Caco-2 (cell line): ENCODE data around the gene ARSA. TPM values are rescaled to one million over a fixed set of nuclear protein-coding genes. Genes with fewer than 3 reads are reported as not detected.

Experiments used
- BruUV-seq: library from RNA; stranded (reverse); fragments of 400-500 nt; replicated peaks from 2 replicates; lab custom pipeline; 2021; lab: Mats Ljungman, UMichigan
- CTCF ChIA-PET: fragments of 300-600 bp; sonication (Branson Sonifier 250); formaldehyde crosslinking; loops from one replicate; lab custom pipeline; 2022; ENCODE audit warnings: antibody characterized with exemption; lab: Charles Lee
- POLR2A ChIA-PET: fragments of 300-600 bp; sonication (Branson Sonifier 250); formaldehyde crosslinking; loops from one replicate; lab custom pipeline; 2022; ENCODE audit warnings: antibody characterized with exemption; lab: Charles Lee
- DNase-seq, 2 experiments: peaks; one replicate each; pipeline versions ENCODE4 v3.0.0 to v3.0.0-alpha.2; 2020 to 2022
- H3K27me3 ChIP-seq: replicated peaks from 2 replicates; pipeline ENCODE4 v1.6.0; 2011; ENCODE audit warnings: low read length; ENCODE audit not compliant: control insufficient read depth, insufficient read depth
- H3K36me3 ChIP-seq: 2 replicates; pipeline ENCODE4 v1.5.1; 2011; ENCODE audit warnings: low read length; ENCODE audit not compliant: control insufficient read depth, insufficient read depth
- H3K4me1 ChIP-seq: fragments of 250-450 bp; sonication (Bioruptor Pico); 2 replicates; pipeline ENCODE4 v1.5.1; 2020; ENCODE audit warnings: mild to moderate bottlenecking
- H3K4me3 ChIP-seq: 2 replicates; pipeline ENCODE4 v1.5.1; 2011; ENCODE audit warnings: low read depth, mild to moderate bottlenecking, control low read depth, low read length
- H3K9me3 ChIP-seq: fragments of 250-450 bp; sonication (Bioruptor Pico); 2 replicates; pipeline ENCODE4 v1.5.1; 2020; ENCODE audit warnings: mild to moderate bottlenecking, moderate library complexity
- H3K27ac Mint-ChIP-seq: one replicate; pipeline ENCODE4 v1.8.0; 2022; ENCODE audit warnings: mixed read lengths; ENCODE audit not compliant: unreplicated experiment
- H3K27me3 Mint-ChIP-seq: one replicate; pipeline ENCODE4 v1.8.0; 2022; ENCODE audit warnings: mixed read lengths; ENCODE audit not compliant: insufficient read depth, unreplicated experiment
- H3K36me3 Mint-ChIP-seq: one replicate; pipeline ENCODE4 v1.8.0; 2022; ENCODE audit warnings: mild to moderate bottlenecking, mixed read lengths; ENCODE audit not compliant: insufficient read depth, unreplicated experiment
- H3K4me1 Mint-ChIP-seq: one replicate; pipeline ENCODE4 v1.8.0; 2022; ENCODE audit warnings: low read depth, mixed read lengths; ENCODE audit not compliant: unreplicated experiment
- H3K4me3 Mint-ChIP-seq: one replicate; pipeline ENCODE4 v1.8.0; 2022; ENCODE audit warnings: mild to moderate bottlenecking, moderate library complexity, mixed read lengths; ENCODE audit not compliant: unreplicated experiment
- H3K9me3 Mint-ChIP-seq: one replicate; pipeline ENCODE4 v1.8.0; 2022; ENCODE audit warnings: mixed read lengths; ENCODE audit not compliant: unreplicated experiment
- CTCF ChIP-seq, 2 experiments: fragments of 200-600 bp in 1 of 2; IDR thresholded peaks; 1 replicate in 1 of 2; 2 replicates in 1 of 2; pipeline versions ENCODE4 v1.5.1 to v1.8.0; 2011 to 2022; ENCODE audit warnings: antibody characterized with exemption in 1 of 2, control low read depth in 1 of 2, inconsistent platforms in 1 of 2, low read depth in 1 of 2, low read length in 1 of 2, mild to moderate bottlenecking in 1 of 2, moderate library complexity in 1 of 2; ENCODE audit not compliant: insufficient read depth in 1 of 2, severe bottlenecking in 1 of 2, unreplicated experiment in 1 of 2
- intact Hi-C: fragments of 100-400 bp; cut with micrococcal nuclease; formaldehyde crosslinking; loops from one replicate; pipeline ENCODE4 v1.10.0; 2022; ENCODE audit not compliant: unreplicated experiment
- total RNA-seq: library from RNA; stranded (reverse); gene quantifications from 2 replicates; pipeline ENCODE4 v1.2.3, GENCODE V29; 2022

ARSA gene
- total RNA-seq, 1 experiment from 2014 or later = 11.5 TPM

GRCh38 chr22:50630376-50630775 lies 2.4 kb upstream of the ARSA start:
- no peaks in the 10 kb centered on the region for H3K27me3 Mint-ChIP-seq
- Histone ChIP-seq H3K27me3 (no peaks in the 10 kb centered on the region), H3K4me3 (no peak overlapping the region), H3K9me3 (no peaks in the 10 kb centered on the region), H3K4me1 (peaks cover 8% of the 10 kb centered on the region), H3K36me3 (no peaks in the 10 kb centered on the region; the same call in 1 of the 2 replicates)
- ChIA-PET CTCF (no interaction called here), POLR2A (no interaction called here)
- no peaks in the 10 kb centered on the region for H3K9me3 Mint-ChIP-seq
- H3K4me1 Mint-ChIP-seq = peaks cover 10% of the 10 kb centered on the region
- no peak for TF ChIP-seq CTCF (IDR thresholded peaks at IDR 0.05; ENCODE audit: insufficient read depth in 1 of 2, low read depth in 1 of 2, low read length in 1 of 2, severe bottlenecking in 1 of 2, unreplicated experiment in 1 of 2)
- intact Hi-C loops = no loop called here
- H3K27ac Mint-ChIP-seq = no peak overlapping the region
- no peaks in the 10 kb centered on the region for H3K36me3 Mint-ChIP-seq
- no peak overlapping the region for H3K4me3 Mint-ChIP-seq
- BruUV-seq = no TSS peak
- DNase-seq = no peak

GRCh38 chr22:50628543-50629134 lies 687 bp upstream of the ARSA start:
- intact Hi-C loops = loop anchor here (2.0 kb wide), 1 partner anchor 62 kb away; no protein-coding TSS in a partner anchor
- no peaks in the 10 kb centered on the region for H3K36me3 Mint-ChIP-seq
- peak overlapping the region; percentile 58 for H3K27ac Mint-ChIP-seq
- ChIA-PET POLR2A (interaction anchor here (0.6 to 1.0 kb wide), 3 partner anchors 46 to 121 kb away, joined by 3 read pairs; partner anchors contain the start of genes LMF2 and NCAPH2), CTCF (interaction anchor here (0.7 to 1.4 kb wide), 7 partner anchors 12 to 226 kb away, joined by 3 to 9 read pairs (median 3); partner anchors contain the start of genes CHKB, SCO2 and SYCE3)
- no TSS peak for BruUV-seq
- H3K27me3 Mint-ChIP-seq = no peaks in the 10 kb centered on the region
- H3K4me3 Mint-ChIP-seq = peak overlapping the region; percentile 77
- H3K27me3 ChIP-seq = no peaks in the 10 kb centered on the region
- H3K36me3 ChIP-seq = no peaks in the 10 kb centered on the region; the same call in 1 of the 2 replicates
- peaks cover 10% of the 10 kb centered on the region for H3K4me1 Mint-ChIP-seq
- no peak for TF ChIP-seq CTCF (IDR thresholded peaks at IDR 0.05; ENCODE audit: insufficient read depth in 1 of 2, low read depth in 1 of 2, low read length in 1 of 2, severe bottlenecking in 1 of 2, unreplicated experiment in 1 of 2)
- no peaks in the 10 kb centered on the region for H3K9me3 Mint-ChIP-seq
- H3K4me1 ChIP-seq = peaks cover 13% of the 10 kb centered on the region
- H3K4me3 ChIP-seq = peak overlapping the region; percentile 72
- DNase-seq = no peak
- H3K9me3 ChIP-seq = no peaks in the 10 kb centered on the region

GRCh38 chr22:50626850-50627641 lies 906 bp downstream of the ARSA start:
- no peaks in the 10 kb centered on the region; the same call in 1 of the 2 replicates for H3K36me3 ChIP-seq
- no peaks in the 10 kb centered on the region for H3K9me3 ChIP-seq
- ChIA-PET CTCF (interaction anchor here (1.4 kb wide), 1 partner anchor 101 kb away, joined by 3 read pairs; the partner anchor contains the start of gene SCO2), POLR2A (interaction anchor here (0.5 kb wide), 1 partner anchor 100 kb away, joined by 5 read pairs; no protein-coding TSS in a partner anchor)
- no peaks in the 10 kb centered on the region for H3K27me3 ChIP-seq
- peaks cover 17% of the 10 kb centered on the region for H3K4me1 Mint-ChIP-seq
- TF ChIP-seq CTCF (IDR thresholded peaks at IDR 0.05; ENCODE audit: insufficient read depth in 1 of 2, low read depth in 1 of 2, low read length in 1 of 2, severe bottlenecking in 1 of 2, unreplicated experiment in 1 of 2) = no peak
- H3K4me3 Mint-ChIP-seq = peak overlapping the region; percentile 77
- H3K9me3 Mint-ChIP-seq = no peaks in the 10 kb centered on the region
- no peaks in the 10 kb centered on the region for H3K27me3 Mint-ChIP-seq
- DNase-seq = no peak
- no peaks in the 10 kb centered on the region for H3K36me3 Mint-ChIP-seq
- BruUV-seq = no TSS peak
- H3K27ac Mint-ChIP-seq = peak overlapping the region; percentile 58
- H3K4me1 ChIP-seq = peaks cover 25% of the 10 kb centered on the region
- intact Hi-C loops = no loop called here
- H3K4me3 ChIP-seq = peak overlapping the region; percentile 72
